HG03457 (cell line): ENCODE measurements around the gene HES3.

Experiments
- ATAC-seq: cut with Tn5 transposase; IDR thresholded peaks from one replicate; pipeline ENCODE4 v1.9.1; 2021; ENCODE audit warnings: moderate number of reproducible peaks; ENCODE audit not compliant: unreplicated experiment

Gene HES3

GRCh38 chr1:6276811-6277555 lies 33.0 kb downstream of the HES3 start:
- ATAC-seq: no peak

GRCh38 chr1:6278263-6278662 lies 34.3 kb downstream of the HES3 start:
- no peak for ATAC-seq

- ATAC-seq: no peak
Measured at GRCh38 chr1:6279066-6279465, 35.1 kb downstream of the HES3 start.

GRCh38 chr1:6279613-6280383 lies 35.8 kb downstream of the HES3 start:
- no peak for ATAC-seq

- ATAC-seq: no peak
Measured at GRCh38 chr1:6280761-6281451, 36.9 kb downstream of the HES3 start.

GRCh38 chr1:6281511-6282402 lies 37.8 kb downstream of the HES3 start:
- no peak for ATAC-seq

GRCh38 chr1:6282577-6283270 lies 38.7 kb downstream of the HES3 start:
- no peak for ATAC-seq

- no peak for ATAC-seq
Measured at GRCh38 chr1:6285336-6285735, 41.4 kb downstream of the HES3 start.

GRCh38 chr1:6286266-6286665 lies 42.3 kb downstream of the HES3 start:
- no peak for ATAC-seq

- ATAC-seq: no peak
Measured at GRCh38 chr1:6287029-6287428, 43.0 kb downstream of the HES3 start.

- no peak for ATAC-seq
Measured at GRCh38 chr1:6287431-6287886, 43.5 kb downstream of the HES3 start.

- no peak for ATAC-seq
Measured at GRCh38 chr1:6288026-6288425, 44.0 kb downstream of the HES3 start.

- no peak for ATAC-seq
Measured at GRCh38 chr1:6288665-6289064, 44.7 kb downstream of the HES3 start.

GRCh38 chr1:6292102-6292501 lies 48.1 kb downstream of the HES3 start:
- no peak for ATAC-seq

GRCh38 chr1:6294080-6294889 lies 50.3 kb downstream of the HES3 start:
- no peak for ATAC-seq

- no peak for ATAC-seq
Measured at GRCh38 chr1:6294890-6295556, 51.0 kb downstream of the HES3 start.
